Aorta (tissue), 4 donors: ENCODE data around the gene LPO. TPM values are rescaled to one million over a fixed set of nuclear protein-coding genes. Genes with fewer than 3 reads are reported as not detected.

Experiments
- polyA plus RNA-seq, 2 donors: library from polyadenylated mRNA; stranded (reverse); fragments of 200-250 nt; gene quantifications; one replicate each; pipeline ENCODE4 v1.2.3, GENCODE V29; 2013
- total RNA-seq, 2 donors: library from RNA; stranded (reverse); fragmentation: NEBNext Ultra II Directional; extraction: Animal tissue kit (Norgen Biotek cat#: 25700); gene quantifications; one replicate each; pipeline ENCODE4 v1.2.1, GENCODE V29; 2021
- donor health status: healthy with polysubstance abuse.
- donor health status: Bipolar disorder and iron deficiency.
- donor health status: DM: no; HTN: no; CAD: no.
- donor health status: DM: yes; HTN: yes; CAD: no.

Gene LPO
- total and polyA plus RNA-seq, 4 donors: not detected

Other genes with a start within 250 kb of the LPO start
- 100 to 1,000 TPM; 138 to 147 TPM for gene SRSF1, start 231.3 kb upstream of the LPO start, total RNA-seq
- 100 to 1,000 TPM in 1 of 2 donors, 10 to 100 TPM in 1; 84.5 to 102 TPM for gene SRSF1, start 231.3 kb upstream of the LPO start, polyA plus RNA-seq
- gene DYNLL2, start 155.2 kb upstream of the LPO start, total RNA-seq: 10 to 100 TPM; 29.3 to 35.7 TPM
- gene DYNLL2, start 155.2 kb upstream of the LPO start, polyA plus RNA-seq: 10 to 100 TPM; 17.5 to 56.0 TPM
- gene OR4D1, start 90.2 kb upstream of the LPO start, total RNA-seq: not detected
- gene OR4D1, start 90.2 kb upstream of the LPO start, polyA plus RNA-seq: not detected
- not detected for gene OR4D2, start 71.6 kb upstream of the LPO start, total RNA-seq
- not detected for gene OR4D2, start 71.6 kb upstream of the LPO start, polyA plus RNA-seq
- gene EPX, start 45.9 kb upstream of the LPO start, total RNA-seq: not detected
- gene EPX, start 45.9 kb upstream of the LPO start, polyA plus RNA-seq: not detected
- gene MKS1, start 19.3 kb upstream of the LPO start, total RNA-seq: 10 to 100 TPM; 10.1 to 13.3 TPM
- gene MKS1, start 19.3 kb upstream of the LPO start, polyA plus RNA-seq: 10 to 100 TPM in 1 of 2 donors, 1 to 10 TPM in 1; 4.3 to 13.8 TPM
- under 1 TPM; 0.26 to 0.63 TPM for gene MPO, start 42.4 kb downstream of the LPO start, total RNA-seq
- gene MPO, start 42.4 kb downstream of the LPO start, polyA plus RNA-seq: under 1 TPM; 0.18 to 0.38 TPM
- gene TSPOAP1, start 90.2 kb downstream of the LPO start, total RNA-seq: 10 to 100 TPM in 1 of 2 donors, 1 to 10 TPM in 1; 9.0 to 21.0 TPM
- 10 to 100 TPM in 1 of 2 donors, 1 to 10 TPM in 1; 4.3 to 46.7 TPM for gene TSPOAP1, start 90.2 kb downstream of the LPO start, polyA plus RNA-seq
- gene SUPT4H1, start 113.6 kb downstream of the LPO start, total RNA-seq: 10 to 100 TPM; 38.4 to 56.3 TPM
- 10 to 100 TPM; 69.1 to 78.2 TPM for gene SUPT4H1, start 113.6 kb downstream of the LPO start, polyA plus RNA-seq
- gene RNF43, start 178.9 kb downstream of the LPO start, total RNA-seq: under 1 TPM in 1 of 2 donors, not detected in 1; 0.68 TPM
- 1 to 10 TPM in 1 of 2 donors, under 1 TPM in 1; 0.10 to 1.1 TPM for gene RNF43, start 178.9 kb downstream of the LPO start, polyA plus RNA-seq
- gene HSF5, start 249.8 kb downstream of the LPO start, total RNA-seq: not detected
- gene HSF5, start 249.8 kb downstream of the LPO start, polyA plus RNA-seq: not detected